GM23338 (cell line): ENCODE results near the gene IQCE. TPM values are rescaled to one million over a fixed set of nuclear protein-coding genes. Genes with fewer than 3 reads are reported as not detected.
A peak's percentile ranks its signal among the peaks of the same experiment; 100 is the strongest.

ENCODE experiments used
- ATAC-seq: fragments of 200-7000 bp; cut with Tn5 transposase; 3 replicates; pipeline ENCODE4 v1.9.1; 2020
- DNase-seq: peaks from one replicate; pipeline ENCODE4 v3.0.0-alpha.2; 2015; ENCODE audit warnings: low spot score
- H2AFZ ChIP-seq: fragments of 200-600 bp; sonication (generic); 2 replicates; pipeline ENCODE4 v1.8.0; 2016; ENCODE audit warnings: antibody characterized with exemption, mild to moderate bottlenecking, moderate library complexity
- H3F3A ChIP-seq: fragments of 200-600 bp; sonication (generic); replicated peaks from 2 replicates; pipeline ENCODE4 v1.8.0; 2017; ENCODE audit warnings: antibody characterized with exemption, mixed run types, low read depth
- H3K27ac ChIP-seq: fragments of 200-600 bp; sonication (generic); 2 replicates; pipeline ENCODE4 v1.6.1; 2016; ENCODE audit warnings: low read depth
- H3K27me3 ChIP-seq: fragments of 200-600 bp; sonication (generic); 2 replicates; pipeline ENCODE4 v1.8.0; 2016; ENCODE audit warnings: mild to moderate bottlenecking, mixed run types, moderate library complexity; ENCODE audit not compliant: insufficient read depth
- H3K36me3 ChIP-seq: fragments of 200-600 bp; sonication (generic); 2 replicates; pipeline ENCODE4 v1.8.0; 2016; ENCODE audit warnings: mild to moderate bottlenecking; ENCODE audit not compliant: insufficient read depth
- H3K4me1 ChIP-seq: fragments of 200-600 bp; sonication (generic); 2 replicates; pipeline ENCODE4 v1.8.0; 2016; ENCODE audit warnings: mild to moderate bottlenecking, moderate library complexity; ENCODE audit not compliant: insufficient read depth
- H3K4me2 ChIP-seq: fragments of 200-600 bp; sonication (generic); 2 replicates; pipeline ENCODE4 v1.7.1; 2017; ENCODE audit warnings: mixed run types
- H3K4me3 ChIP-seq: fragments of 200-600 bp; sonication (generic); 2 replicates; pipeline ENCODE4 v1.6.1; 2016; ENCODE audit warnings: mixed run types
- H3K79me2 ChIP-seq: fragments of 200-600 bp; sonication (generic); replicated peaks from 2 replicates; pipeline ENCODE4 v1.8.0; 2017; ENCODE audit warnings: mild to moderate bottlenecking; ENCODE audit not compliant: insufficient read depth
- H3K9me2 ChIP-seq: fragments of 200-600 bp; sonication (generic); 2 replicates; pipeline ENCODE4 v1.8.0; 2017; ENCODE audit not compliant: insufficient read depth
- H4K20me1 ChIP-seq: fragments of 200-600 bp; sonication (generic); replicated peaks from 2 replicates; pipeline ENCODE4 v1.8.0; 2017; ENCODE audit warnings: mild to moderate bottlenecking; ENCODE audit not compliant: insufficient read depth
- H3K27ac Mint-ChIP-seq: 2 replicates; pipeline ENCODE4 v1.8.0; 2020; ENCODE audit warnings: inconsistent platforms, mild to moderate bottlenecking, moderate library complexity, mixed read lengths
- H3K27me3 Mint-ChIP-seq: 3 replicates; pipeline ENCODE4 v1.8.0; 2022; ENCODE audit warnings: low read depth, mild to moderate bottlenecking, moderate library complexity, mixed read lengths, inconsistent platforms; ENCODE audit not compliant: insufficient read depth, poor library complexity
- H3K36me3 Mint-ChIP-seq: 3 replicates; pipeline ENCODE4 v1.8.0; 2021; ENCODE audit warnings: low read depth, mild to moderate bottlenecking, inconsistent platforms, moderate library complexity, mixed read lengths
- H3K4me1 Mint-ChIP-seq: 3 replicates; pipeline ENCODE4 v1.8.0; 2020; ENCODE audit warnings: mild to moderate bottlenecking, inconsistent platforms, mixed read lengths
- H3K4me3 Mint-ChIP-seq: 3 replicates; pipeline ENCODE4 v1.8.0; 2021; ENCODE audit warnings: moderate library complexity, mild to moderate bottlenecking, inconsistent platforms, mixed read lengths
- H3K9me3 Mint-ChIP-seq: 3 replicates; pipeline ENCODE4 v1.8.0; 2020; ENCODE audit warnings: moderate library complexity, mild to moderate bottlenecking, inconsistent platforms, mixed read lengths
- CREB1 ChIP-seq: fragments of 250-450 bp; sonication (Bioruptor Pico); IDR thresholded peaks from 2 replicates; pipeline ENCODE4 v1.5.0; 2020; ENCODE audit warnings: low read depth, mild to moderate bottlenecking, moderate library complexity
- CTCF ChIP-seq, 2 experiments: fragments of 200-600 bp in 1 of 2; sonication (generic) in 1 of 2; conservative IDR thresholded peaks; 2 replicates each; pipeline versions ENCODE4 v1.5.1 to v1.6.1; 2016 to 2017; ENCODE audit warnings: antibody characterized with exemption in 2 of 2, low read depth in 2 of 2, mild to moderate bottlenecking in 2 of 2, moderate library complexity in 1 of 2
- NANOG ChIP-seq: IDR thresholded peaks from 2 replicates; pipeline ENCODE4 v1.6.1; 2016; ENCODE audit warnings: antibody characterized with exemption, borderline replicate concordance
- STAT1 ChIP-seq: IDR thresholded peaks from one replicate; pipeline ENCODE4 v1.6.1; 2016; ENCODE audit warnings: antibody characterized with exemption; ENCODE audit not compliant: unreplicated experiment
- polyA plus RNA-seq: library from polyadenylated mRNA; unstranded; fragments of >200 nt; fragmentation: Nextera tagmentation; extraction: Ambion mirVana; gene quantifications from 2 replicates; pipeline ENCODE4 v1.2.1, GENCODE V29; 2016
- total RNA-seq: library from RNA; depleted of rRNA; stranded (reverse); fragments of >200 nt; shearing (Covaris generic); gene quantifications from 2 replicates; pipeline ENCODE4 v1.2.3, GENCODE V29; 2014
- TF ChIP-seq, protein P1 (sequence below): fragments of 250-450 bp; sonication (Bioruptor Pico); IDR thresholded peaks from 2 replicates; pipeline ENCODE4 v1.5.0; 2020; ENCODE audit warnings: mild to moderate bottlenecking, moderate library complexity

The IQCE gene
- total and polyA plus RNA-seq, 2 experiments from 2014 or later: 5.0 to 7.7 TPM

- Mint-ChIP-seq H3K27ac (no peak overlapping the region), H3K4me3 (no peak overlapping the region), H3K9me3 (no peaks in the 10 kb centered on the region), H3K36me3 (peaks cover 12% of the 10 kb centered on the region; the same call in 1 of the 3 replicates), H3K4me1 (peaks cover 24% of the 10 kb centered on the region), H3K27me3 (peaks cover 9% of the 10 kb centered on the region)
- peaks cover 27% of the 10 kb centered on the region for H3K4me1 ChIP-seq
- peak; percentile 1 for DNase-seq
- H3K36me3 ChIP-seq: no peaks in the 10 kb centered on the region; the same call in 1 of the 2 replicates
- no peak overlapping the region for H3K4me2 ChIP-seq
- H3K4me3 ChIP-seq: no peak overlapping the region
- no peaks in the 10 kb centered on the region for H3F3A ChIP-seq
- no peaks in the 10 kb centered on the region for H3K27me3 ChIP-seq
- TF ChIP-seq, protein P1, sequence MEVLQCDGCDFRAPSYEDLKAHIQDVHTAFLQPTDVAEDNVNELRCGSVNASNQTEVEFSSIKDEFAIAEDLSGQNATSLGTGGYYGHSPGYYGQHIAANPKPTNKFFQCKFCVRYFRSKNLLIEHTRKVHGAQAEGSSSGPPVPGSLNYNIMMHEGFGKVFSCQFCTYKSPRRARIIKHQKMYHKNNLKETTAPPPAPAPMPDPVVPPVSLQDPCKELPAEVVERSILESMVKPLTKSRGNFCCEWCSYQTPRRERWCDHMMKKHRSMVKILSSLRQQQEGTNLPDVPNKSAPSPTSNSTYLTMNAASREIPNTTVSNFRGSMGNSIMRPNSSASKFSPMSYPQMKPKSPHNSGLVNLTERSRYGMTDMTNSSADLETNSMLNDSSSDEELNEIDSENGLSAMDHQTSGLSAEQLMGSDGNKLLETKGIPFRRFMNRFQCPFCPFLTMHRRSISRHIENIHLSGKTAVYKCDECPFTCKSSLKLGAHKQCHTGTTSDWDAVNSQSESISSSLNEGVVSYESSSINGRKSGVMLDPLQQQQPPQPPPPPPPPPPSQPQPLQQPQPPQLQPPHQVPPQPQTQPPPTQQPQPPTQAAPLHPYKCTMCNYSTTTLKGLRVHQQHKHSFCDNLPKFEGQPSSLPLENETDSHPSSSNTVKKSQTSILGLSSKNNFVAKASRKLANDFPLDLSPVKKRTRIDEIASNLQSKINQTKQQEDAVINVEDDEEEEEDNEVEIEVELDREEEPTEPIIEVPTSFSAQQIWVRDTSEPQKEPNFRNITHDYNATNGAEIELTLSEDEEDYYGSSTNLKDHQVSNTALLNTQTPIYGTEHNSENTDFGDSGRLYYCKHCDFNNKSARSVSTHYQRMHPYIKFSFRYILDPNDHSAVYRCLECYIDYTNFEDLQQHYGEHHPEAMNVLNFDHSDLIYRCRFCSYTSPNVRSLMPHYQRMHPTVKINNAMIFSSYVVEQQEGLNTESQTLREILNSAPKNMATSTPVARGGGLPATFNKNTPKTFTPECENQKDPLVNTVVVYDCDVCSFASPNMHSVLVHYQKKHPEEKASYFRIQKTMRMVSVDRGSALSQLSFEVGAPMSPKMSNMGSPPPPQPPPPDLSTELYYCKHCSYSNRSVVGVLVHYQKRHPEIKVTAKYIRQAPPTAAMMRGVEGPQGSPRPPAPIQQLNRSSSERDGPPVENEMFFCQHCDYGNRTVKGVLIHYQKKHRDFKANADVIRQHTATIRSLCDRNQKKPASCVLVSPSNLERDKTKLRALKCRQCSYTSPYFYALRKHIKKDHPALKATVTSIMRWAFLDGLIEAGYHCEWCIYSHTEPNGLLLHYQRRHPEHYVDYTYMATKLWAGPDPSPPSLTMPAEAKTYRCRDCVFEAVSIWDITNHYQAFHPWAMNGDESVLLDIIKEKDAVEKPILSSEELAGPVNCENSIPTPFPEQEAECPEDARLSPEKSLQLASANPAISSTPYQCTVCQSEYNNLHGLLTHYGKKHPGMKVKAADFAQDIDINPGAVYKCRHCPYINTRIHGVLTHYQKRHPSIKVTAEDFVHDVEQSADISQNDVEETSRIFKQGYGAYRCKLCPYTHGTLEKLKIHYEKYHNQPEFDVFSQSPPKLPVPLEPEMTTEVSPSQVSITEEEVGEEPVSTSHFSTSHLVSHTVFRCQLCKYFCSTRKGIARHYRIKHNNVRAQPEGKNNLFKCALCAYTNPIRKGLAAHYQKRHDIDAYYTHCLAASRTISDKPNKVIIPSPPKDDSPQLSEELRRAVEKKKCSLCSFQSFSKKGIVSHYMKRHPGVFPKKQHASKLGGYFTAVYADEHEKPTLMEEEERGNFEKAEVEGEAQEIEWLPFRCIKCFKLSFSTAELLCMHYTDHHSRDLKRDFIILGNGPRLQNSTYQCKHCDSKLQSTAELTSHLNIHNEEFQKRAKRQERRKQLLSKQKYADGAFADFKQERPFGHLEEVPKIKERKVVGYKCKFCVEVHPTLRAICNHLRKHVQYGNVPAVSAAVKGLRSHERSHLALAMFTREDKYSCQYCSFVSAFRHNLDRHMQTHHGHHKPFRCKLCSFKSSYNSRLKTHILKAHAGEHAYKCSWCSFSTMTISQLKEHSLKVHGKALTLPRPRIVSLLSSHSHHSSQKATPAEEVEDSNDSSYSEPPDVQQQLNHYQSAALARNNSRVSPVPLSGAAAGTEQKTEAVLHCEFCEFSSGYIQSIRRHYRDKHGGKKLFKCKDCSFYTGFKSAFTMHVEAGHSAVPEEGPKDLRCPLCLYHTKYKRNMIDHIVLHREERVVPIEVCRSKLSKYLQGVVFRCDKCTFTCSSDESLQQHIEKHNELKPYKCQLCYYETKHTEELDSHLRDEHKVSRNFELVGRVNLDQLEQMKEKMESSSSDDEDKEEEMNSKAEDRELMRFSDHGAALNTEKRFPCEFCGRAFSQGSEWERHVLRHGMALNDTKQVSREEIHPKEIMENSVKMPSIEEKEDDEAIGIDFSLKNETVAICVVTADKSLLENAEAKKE (CRISPR knock-in tag): no peak
- no peak for TF ChIP-seq STAT1
- H3K27ac ChIP-seq: no peak overlapping the region
- H3K79me2 ChIP-seq: peaks cover 4% of the 10 kb centered on the region; the same call in 1 of the 2 replicates
- H3K9me2 ChIP-seq: no peaks in the 10 kb centered on the region
- no peaks in the 10 kb centered on the region for H4K20me1 ChIP-seq
- no peak overlapping the region for H2AFZ ChIP-seq
- no peak for ATAC-seq
Measured at GRCh38 chr7:2528481-2529095, 30.2 kb upstream of the IQCE start.

DNA sequence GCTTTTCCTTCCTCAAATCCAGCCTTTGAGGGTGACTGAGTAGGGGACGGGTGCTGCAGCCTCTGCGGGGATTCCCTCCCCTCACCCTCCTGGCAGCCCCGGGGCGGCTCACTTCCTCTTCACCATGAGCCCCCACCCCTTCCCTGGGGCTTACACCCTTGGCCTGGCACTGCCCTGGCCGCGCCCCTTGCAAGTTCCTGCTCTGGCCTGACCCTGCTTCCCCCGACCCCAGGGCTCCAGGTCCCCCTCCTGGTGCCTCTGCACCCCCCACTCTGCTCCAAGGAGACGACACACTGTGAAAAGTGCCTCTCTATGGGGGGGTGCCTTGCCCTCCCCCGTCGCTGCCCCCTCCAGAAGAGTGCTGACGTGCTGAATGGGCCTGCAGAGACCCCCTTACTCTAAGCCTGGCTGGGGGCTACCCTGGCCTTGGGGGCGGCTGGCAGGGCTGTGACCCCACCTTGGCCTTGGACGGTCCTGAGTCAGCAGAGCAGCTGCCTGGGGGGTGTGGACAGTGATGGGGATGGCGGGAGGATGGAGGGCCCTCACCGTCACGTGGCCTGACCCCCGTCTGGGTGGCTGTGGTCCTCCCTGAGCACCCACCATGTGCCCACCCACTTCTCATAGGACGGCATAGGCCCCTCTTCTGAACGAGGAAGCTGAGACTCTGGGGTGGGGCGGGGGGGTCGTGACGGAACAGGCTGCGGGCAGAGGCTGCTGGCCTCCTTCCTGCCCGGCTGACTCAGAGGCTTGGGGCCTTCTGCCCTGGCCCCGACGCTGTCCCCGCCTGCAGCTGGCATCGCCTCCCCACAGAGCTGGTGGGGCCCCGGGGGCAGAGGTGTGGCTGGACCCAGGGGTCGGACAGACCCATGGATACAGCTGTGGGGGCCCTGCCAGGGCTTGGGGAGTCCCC lies 29.4 kb upstream of the IQCE start:
- no peak overlapping the region for H3K4me2 ChIP-seq
- DNase-seq: peak; percentile 0
- TF ChIP-seq CREB1 (CRISPR knock-in tag) (no peak), NANOG (no peak), CTCF (conservative IDR thresholded peaks at IDR 0.05; ENCODE audit: low read depth in 2 of 2) (no peak)

More for the DNA sequence above, 29.4 kb upstream of the IQCE start:
- Mint-ChIP-seq H3K4me1 (peaks cover 22% of the 10 kb centered on the region), H3K27ac (no peak overlapping the region), H3K9me3 (no peaks in the 10 kb centered on the region), H3K36me3 (peaks cover 12% of the 10 kb centered on the region; the same call in 1 of the 3 replicates), H3K27me3 (peaks cover 9% of the 10 kb centered on the region), H3K4me3 (no peak overlapping the region)
- no peak overlapping the region for H2AFZ ChIP-seq
- H3K4me1 ChIP-seq: peaks cover 19% of the 10 kb centered on the region
- ATAC-seq: no peak
- H4K20me1 ChIP-seq: no peaks in the 10 kb centered on the region
- H3K4me3 ChIP-seq: no peak overlapping the region
- no peaks in the 10 kb centered on the region for H3K27me3 ChIP-seq
- H3K79me2 ChIP-seq: peaks cover 4% of the 10 kb centered on the region; the same call in 1 of the 2 replicates
- H3F3A ChIP-seq: no peaks in the 10 kb centered on the region
- H3K36me3 ChIP-seq: no peaks in the 10 kb centered on the region; the same call in 1 of the 2 replicates
- H3K9me2 ChIP-seq: no peaks in the 10 kb centered on the region
- H3K27ac ChIP-seq: no peak overlapping the region
